ENCODE results near the gene TIE1. TPM values are rescaled to one million over a fixed set of nuclear protein-coding genes. Genes with fewer than 3 reads are reported as not detected.

Gene TIE1
- total and polyA plus RNA-seq, 9 of the 15 experiments (the other 6 are each of a cell fraction or from before 2014, with no cell fraction given): 0.07 to 0.49 (median 0.14) TPM; not detected in 4

GRCh38 chr1:43329995-43330751 is 29.4 kb downstream of the TIE1 start:
- Histone ChIP-seq H3K27ac (ENCODE audit: extremely low read depth, low read depth, low read length) (peak overlapping the region; percentile 93), H3K36me3 (ENCODE audit: control insufficient read depth, insufficient read depth, low read length) (no peaks in the 10 kb centered on the region; the same call in 2 of the 3 replicates), H3K9me1 (ENCODE audit: control insufficient read depth, insufficient read depth, low read length) (no peaks in the 10 kb centered on the region), H3K79me2 (ENCODE audit: control insufficient read depth, insufficient read depth, low read length) (no peaks in the 10 kb centered on the region), H3K4me3 (peak overlapping the region; percentile 9; the same call in 1 of the 2 replicates), H2AFZ (ENCODE audit: low read depth, low read length) (peak overlapping the region; percentile 99), H3K27me3 (ENCODE audit: control insufficient read depth in 2 of 2, insufficient read depth in 2 of 2, low read length in 2 of 2) (no peaks in the 10 kb centered on the region), H3K9ac (ENCODE audit: insufficient read depth in 1 of 2, low read depth in 2 of 2, low read length in 2 of 2) (peak overlapping the region; percentile 48 to 60; a peak in 3 of 4 replicates), H3K4me2 (ENCODE audit: insufficient read depth, low read length) (peak overlapping the region; percentile 79), H4K20me1 (replicated peaks; ENCODE audit: control insufficient read depth, insufficient read depth, low read length) (no peaks in the 10 kb centered on the region), H3K4me1 (replicated peaks in 1 of 2; ENCODE audit: control insufficient read depth in 2 of 2, insufficient read depth in 2 of 2, low read length in 2 of 2) (peaks cover 15 to 20% of the 10 kb centered on the region in 2 experiments), H3K9me3 (replicated peaks; ENCODE audit: control insufficient read depth, insufficient read depth, low read depth, low read length) (peaks cover 11% of the 10 kb centered on the region)
- ATAC-seq (peak; percentile 100), DNase-seq (ENCODE audit: extremely low read depth in 1 of 4, low spot score in 3 of 4) (peak; percentile 97 to 99 (median 97)), FAIRE-seq (peak; percentile 98)
- no TSS peak for BruUV-seq (replicated peaks)
- in situ Hi-C loops (cut with MboI): no loop called here
- ChIA-PET POLR2A (interaction anchor here (0.5 to 2.2 kb wide), 15 partner anchors 9 to 1400 kb away, joined by 3 to 17 read pairs (median 3); partner anchors contain the start of gene CDC20), CTCF (ENCODE audit: low intra/inter-chr PET ratio) (no interaction called here)
- 4% methylated on average over 6 of the region's 6 CpGs for WGBS (ENCODE audit: insufficient coverage, low coverage, missing lambda C conversion rate)
- intact Hi-C loops (cut with micrococcal nuclease): no loop called here
- no peak for TF ChIP-seq BRD4 (IDR thresholded peaks at IDR 0.05)
- no peak for TF ChIP-seq SNRNP70 (optimal IDR thresholded peaks at IDR 0.05; ENCODE audit: low read depth, low read length)
- TF ChIP-seq ARID2 (IDR thresholded peaks at IDR 0.05): no peak
- TF ChIP-seq MBD2 (IDR thresholded peaks at IDR 0.05; ENCODE audit: borderline replicate concordance, low read depth): peak; percentile 78
- no peak for TF ChIP-seq ZKSCAN8 (CRISPR knock-in tag; IDR thresholded peaks at IDR 0.05)
- no peak for TF ChIP-seq KLF13 (tag; IDR thresholded peaks at IDR 0.05; ENCODE audit: borderline replicate concordance, low read depth)
- peak; percentile 75; the same call in 1 of the 2 replicates for TF ChIP-seq L3MBTL2 (IDR thresholded peaks at IDR 0.05)
- peak in 1 of 2 experiments; percentile 77; a peak in 2 of 4 replicates for TF ChIP-seq UBTF (IDR thresholded peaks at IDR 0.05; ENCODE audit: borderline replicate concordance in 1 of 2, low read depth in 2 of 2, low read length in 2 of 2)
- TF ChIP-seq PATZ1 (CRISPR knock-in tag; IDR thresholded peaks at IDR 0.05; ENCODE audit: borderline replicate concordance): no peak
- no peak for TF ChIP-seq E2F5 (CRISPR knock-in tag; IDR thresholded peaks at IDR 0.05)
- no peak for TF ChIP-seq SAP30 (IDR thresholded peaks at IDR 0.05; ENCODE audit: borderline replicate concordance, insufficient read depth, low read depth, low read length, poor library complexity, severe bottlenecking)
- no peak for TF ChIP-seq HNRNPLL (IDR thresholded peaks at IDR 0.05; ENCODE audit: low read depth, low read length, poor library complexity, severe bottlenecking)
